ENCODE results near the gene MTHFD1. TPM values are rescaled to one million over a fixed set of nuclear protein-coding genes. Genes with fewer than 3 reads are reported as not detected.
A peak's percentile ranks its signal among the peaks of the same experiment; 100 is the strongest.

MTHFD1 gene
- total and polyA plus RNA-seq, 9 of the 15 experiments (the other 6 are each of a cell fraction or from before 2014, with no cell fraction given): 66.7 to 158 (median 90.9) TPM

- peak overlapping the region; percentile 38 for H3K4me2 ChIP-seq (ENCODE audit: insufficient read depth, low read length)
- POLR2A ChIA-PET: interaction anchor here (0.7 to 1.4 kb wide), 3 partner anchors 10 to 53 kb away, joined by 3 to 4 read pairs (median 3); no protein-coding TSS in a partner anchor
- H3K27me3 ChIP-seq (ENCODE audit: control insufficient read depth in 2 of 2, insufficient read depth in 2 of 2, low read length in 2 of 2): no peaks in the 10 kb centered on the region
- no peak overlapping the region for H2AFZ ChIP-seq (ENCODE audit: low read depth, low read length)
- H3K4me1 ChIP-seq (replicated peaks in 1 of 2; ENCODE audit: control insufficient read depth in 2 of 2, insufficient read depth in 2 of 2, low read length in 2 of 2): peaks cover 6 to 34% of the 10 kb centered on the region in 2 experiments; a peak in 4 of 5 replicates
- ATAC-seq (no peak), FAIRE-seq (no peak), DNase-seq (ENCODE audit: extremely low read depth in 1 of 4, low spot score in 3 of 4) (no peak)
- H3K79me2 ChIP-seq (ENCODE audit: control insufficient read depth, insufficient read depth, low read length): peaks cover 94% of the 10 kb centered on the region
- no peak overlapping the region for H3K27ac ChIP-seq (ENCODE audit: extremely low read depth, low read depth, low read length)
- H4K20me1 ChIP-seq (replicated peaks; ENCODE audit: control insufficient read depth, insufficient read depth, low read length): no peaks in the 10 kb centered on the region; the same call in 1 of the 2 replicates
- CTCF ChIA-PET (ENCODE audit: low intra/inter-chr PET ratio): no interaction called here
- peaks cover 51% of the 10 kb centered on the region for H3K36me3 ChIP-seq (ENCODE audit: control insufficient read depth, insufficient read depth, low read length)
- H3K4me3 ChIP-seq: no peak overlapping the region
- 48% methylated on average over 2 of the region's 2 CpGs for WGBS (ENCODE audit: insufficient coverage, low coverage, missing lambda C conversion rate)
- no TSS peak for BruUV-seq (replicated peaks)
- H3K9ac ChIP-seq (ENCODE audit: insufficient read depth in 1 of 2, low read depth in 2 of 2, low read length in 2 of 2): 0 out of 4 replicates have a peak overlapping the region, but pooled peaks of 1 of the 2 experiments have one; percentile 13
- H3K9me3 ChIP-seq (replicated peaks; ENCODE audit: control insufficient read depth, insufficient read depth, low read depth, low read length): no peaks in the 10 kb centered on the region
- in situ Hi-C loops (cut with MboI): no loop called here
- no peaks in the 10 kb centered on the region for H3K9me1 ChIP-seq (ENCODE audit: control insufficient read depth, insufficient read depth, low read length)
- intact Hi-C loops (cut with micrococcal nuclease): no loop called here
- TF ChIP-seq XRCC3 (IDR thresholded peaks at IDR 0.05) (no peak), CHD7 (IDR thresholded peaks at IDR 0.05; ENCODE audit: low read depth, low read length) (no peak), POLR2G (IDR thresholded peaks at IDR 0.05; ENCODE audit: low read depth, low read length) (no peak), ARID3A (IDR thresholded peaks at IDR 0.05; ENCODE audit: borderline replicate concordance, low read depth, low read length) (no peak), TOE1 (IDR thresholded peaks at IDR 0.05; ENCODE audit: borderline replicate concordance) (no peak), TOE1 (CRISPR knock-in tag; IDR thresholded peaks at IDR 0.05; ENCODE audit: borderline replicate concordance, low read depth) (no peak), DNMT1 (IDR thresholded peaks at IDR 0.05) (no peak), U2AF2 (optimal IDR thresholded peaks at IDR 0.05; ENCODE audit: low read depth, low read length) (no peak), ZKSCAN1 (IDR thresholded peaks at IDR 0.05; ENCODE audit: low read depth, low read length) (no peak), BHLHE40 (IDR thresholded peaks at IDR 0.05; ENCODE audit: low read length) (no peak)
Observed at GRCh38 chr14:64391986-64392385, 3.8 kb downstream of the MTHFD1 start.
